Measurements from ENCODE around the gene COL24A1.
"Not testable (repeated sequence)": the region's sequence is repeated elsewhere in the genome, so short reads cannot be mapped to it uniquely, and the experiment has no call there.

The COL24A1 gene

DNA sequence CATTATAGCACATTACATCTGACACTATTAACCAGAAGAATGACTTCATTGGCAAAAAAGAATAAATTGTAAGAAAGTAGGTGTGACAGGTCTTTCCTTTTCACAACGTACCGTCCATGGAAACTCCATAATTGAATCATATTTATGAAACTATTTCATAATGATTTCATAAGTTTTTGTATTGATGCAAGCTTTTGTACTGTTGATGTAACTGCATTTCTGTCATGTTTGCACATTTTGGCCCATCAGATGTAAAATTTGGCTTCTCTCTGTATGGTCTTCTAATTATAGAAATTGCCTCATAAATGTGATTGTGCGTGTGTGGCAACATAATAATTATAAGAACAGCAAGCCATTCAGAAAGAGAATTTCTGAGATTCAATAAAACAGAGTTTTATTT lies 267.7 kb downstream of the COL24A1 start:
- no peak for DNase-seq (ENCODE audit: low spot score)

- DNase-seq (ENCODE audit: low spot score): peak; percentile 16
Measured at GRCh38 chr1:85884372-85885035, 272.1 kb downstream of the COL24A1 start.

- no peak for DNase-seq (ENCODE audit: low spot score)
Measured at GRCh38 chr1:85867189-85867588, 289.4 kb downstream of the COL24A1 start.

DNA sequence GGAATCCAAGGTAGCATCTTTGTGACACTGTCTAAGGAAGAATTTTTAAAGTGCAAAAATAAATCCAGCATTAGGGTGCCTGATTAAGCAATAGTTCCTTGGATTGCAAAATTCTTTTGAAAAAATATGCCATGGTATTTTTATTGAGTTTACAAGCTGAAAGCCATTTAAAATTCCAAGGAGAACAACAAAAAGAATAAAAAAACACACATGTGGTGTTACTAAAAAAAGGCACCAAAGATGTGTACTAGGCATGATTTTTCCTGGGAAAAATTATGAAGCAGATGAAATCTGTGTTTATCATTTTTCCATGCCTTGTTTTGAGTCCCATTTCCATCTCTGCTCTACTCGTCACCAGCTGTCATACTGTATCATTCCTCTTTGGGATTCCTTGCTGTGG lies 291.4 kb downstream of the COL24A1 start:
- no peak for DNase-seq (ENCODE audit: low spot score)

- no peak for DNase-seq (ENCODE audit: low spot score)
Measured at GRCh38 chr1:85864727-85865126, 291.8 kb downstream of the COL24A1 start.

- not testable (repeated sequence) for DNase-seq (ENCODE audit: low spot score)
Measured at GRCh38 chr1:85863639-85864038, 292.9 kb downstream of the COL24A1 start.

DNA sequence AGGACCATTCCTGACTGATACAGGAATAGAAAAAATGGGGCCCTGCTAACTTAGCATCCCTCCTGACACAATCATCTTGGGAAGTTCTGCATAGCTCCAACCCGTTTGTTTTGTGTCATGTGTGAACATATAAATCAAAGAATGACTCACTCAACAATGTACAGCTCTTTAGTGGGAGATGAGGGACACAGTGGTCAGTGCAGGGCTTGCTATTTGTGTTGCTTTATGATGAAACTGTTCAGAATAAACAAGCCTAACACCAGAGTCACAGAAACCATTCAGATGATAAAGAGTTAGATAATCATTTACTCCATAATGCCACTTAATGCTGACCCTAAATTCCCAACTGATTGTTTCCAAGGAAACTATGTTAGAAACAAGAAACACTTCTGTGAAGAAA lies 294.1 kb downstream of the COL24A1 start:
- DNase-seq (ENCODE audit: low spot score): no peak

DNA sequence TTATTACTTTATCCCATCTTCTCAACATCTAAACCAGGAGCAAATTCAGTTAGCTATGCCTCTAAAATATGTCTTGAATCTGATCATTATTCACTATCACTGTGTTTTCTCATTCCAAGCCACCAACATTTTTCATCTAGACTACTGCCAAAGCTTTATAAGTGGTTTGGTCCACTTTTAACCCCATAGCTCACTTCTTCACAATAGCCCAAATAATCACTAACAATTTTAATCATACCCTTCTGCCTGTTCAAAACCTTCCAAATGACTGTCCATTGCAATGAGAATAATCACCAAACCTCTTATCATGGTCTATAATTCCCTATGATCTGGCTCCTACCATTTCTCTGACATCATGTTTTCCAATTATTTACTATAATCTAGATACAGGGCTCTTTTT lies 298.6 kb downstream of the COL24A1 start:
- DNase-seq (ENCODE audit: low spot score): no peak

- no peak for DNase-seq (ENCODE audit: low spot score)
Measured at GRCh38 chr1:85850238-85850637, 306.3 kb downstream of the COL24A1 start.

- DNase-seq (ENCODE audit: low spot score): no peak
Measured at GRCh38 chr1:85849660-85850059, 306.9 kb downstream of the COL24A1 start.

GRCh38 chr1:85847356-85847755 lies 309.2 kb downstream of the COL24A1 start:
- no peak for DNase-seq (ENCODE audit: low spot score)

DNA sequence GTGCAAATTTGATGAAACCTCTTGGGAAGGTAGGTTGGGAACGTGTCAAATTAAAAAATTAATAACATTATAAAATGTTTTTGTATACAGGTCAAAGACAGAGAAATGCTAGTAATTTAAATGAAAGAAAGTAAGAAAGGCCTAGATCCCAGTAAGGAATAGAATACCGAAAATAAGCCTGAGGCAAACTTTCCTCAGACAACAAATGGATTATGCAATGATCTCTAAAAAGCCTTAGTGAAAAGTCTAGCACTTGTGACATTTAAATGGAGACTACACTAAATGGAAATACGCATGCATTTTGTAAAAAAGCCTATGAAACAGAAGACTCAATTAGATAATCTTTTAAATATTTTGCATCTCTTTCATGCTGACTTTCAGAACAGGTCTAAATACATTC lies 309.9 kb downstream of the COL24A1 start:
- DNase-seq (ENCODE audit: low spot score): no peak

GRCh38 chr1:85839459-85839858 lies 317.1 kb downstream of the COL24A1 start:
- DNase-seq (ENCODE audit: low spot score): no peak

GRCh38 chr1:85838238-85838637 lies 318.3 kb downstream of the COL24A1 start:
- no peak for DNase-seq (ENCODE audit: low spot score)

GRCh38 chr1:85836736-85837135 lies 319.8 kb downstream of the COL24A1 start:
- DNase-seq (ENCODE audit: low spot score): no peak

DNA sequence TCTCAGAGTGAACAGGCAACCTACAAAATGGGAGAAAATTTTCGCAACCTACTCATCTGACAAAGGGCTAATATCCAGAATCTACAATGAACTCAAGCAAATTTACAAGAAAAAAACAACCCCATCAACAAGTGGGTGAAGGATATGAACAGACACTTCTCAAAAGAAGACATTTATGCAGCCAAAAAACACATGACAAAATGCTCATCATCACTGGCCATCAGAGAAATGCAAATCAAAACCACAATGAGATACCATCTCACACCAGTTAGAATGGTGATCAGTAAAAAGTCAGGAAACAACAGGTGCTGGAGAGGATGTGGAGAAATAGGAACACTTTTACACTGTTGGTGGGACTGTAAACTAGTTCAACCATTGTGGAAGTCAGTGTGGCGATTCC lies 323.4 kb downstream of the COL24A1 start:
- DNase-seq (ENCODE audit: low spot score): not testable (repeated sequence)

GRCh38 chr1:85830837-85831236 lies 325.7 kb downstream of the COL24A1 start:
- DNase-seq (ENCODE audit: low spot score): no peak

DNA sequence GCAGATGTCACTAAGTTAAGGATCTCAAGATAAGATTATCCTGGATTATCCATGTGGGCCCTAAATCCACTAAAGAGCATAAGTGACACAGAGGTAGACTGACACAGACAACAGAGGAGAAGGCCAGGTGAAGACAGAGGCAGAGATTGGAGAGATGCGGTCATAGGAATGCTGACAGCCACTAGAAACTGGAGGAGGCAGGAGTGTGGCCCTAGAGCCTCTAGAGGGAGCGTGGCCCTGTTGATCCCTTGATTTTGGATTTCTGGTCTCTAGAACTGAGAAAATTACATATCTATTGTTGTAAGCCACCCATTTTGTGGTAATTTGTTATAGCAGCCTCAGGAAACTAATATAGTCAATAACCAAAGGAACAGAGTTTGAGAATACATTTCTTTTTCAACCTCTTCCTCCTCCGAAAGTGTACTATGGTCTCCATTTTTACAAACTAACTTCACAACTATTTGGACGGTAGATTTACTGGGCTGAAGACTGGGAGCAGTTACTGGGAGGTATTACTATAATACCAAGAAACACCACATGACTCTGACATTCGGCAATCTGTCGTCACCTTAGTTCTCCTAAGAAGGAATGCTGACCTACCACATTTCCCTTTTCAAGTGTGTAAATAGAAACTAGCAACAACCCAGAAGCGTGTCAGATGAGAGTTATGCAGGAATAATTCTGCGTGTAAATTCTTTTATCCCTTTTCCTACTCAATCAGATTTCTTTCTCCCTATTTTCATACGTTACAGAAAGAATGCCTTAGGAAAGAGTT lies 332.3 kb downstream of the COL24A1 start:
- DNase-seq (ENCODE audit: low spot score): no peak

DNA sequence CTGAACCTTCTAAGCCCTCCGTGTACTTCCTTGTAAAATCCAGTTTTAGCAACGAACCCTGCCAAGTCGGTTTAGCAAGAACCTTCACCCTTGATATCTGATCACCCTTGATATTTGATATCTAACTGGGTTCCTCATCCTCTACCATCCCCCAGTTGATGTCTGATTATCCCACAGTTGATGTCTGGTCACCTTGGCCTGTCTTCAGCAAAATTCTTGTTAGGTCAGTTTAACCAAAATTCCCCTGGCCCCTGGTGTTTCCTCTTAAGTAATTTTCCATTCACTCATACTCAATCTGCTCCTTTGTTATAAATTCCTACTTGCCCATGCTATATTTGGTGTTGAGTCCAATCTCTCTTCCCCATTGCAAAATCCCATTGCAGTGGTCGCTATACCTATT lies 333.9 kb downstream of the COL24A1 start:
- DNase-seq (ENCODE audit: low spot score): no peak

DNA sequence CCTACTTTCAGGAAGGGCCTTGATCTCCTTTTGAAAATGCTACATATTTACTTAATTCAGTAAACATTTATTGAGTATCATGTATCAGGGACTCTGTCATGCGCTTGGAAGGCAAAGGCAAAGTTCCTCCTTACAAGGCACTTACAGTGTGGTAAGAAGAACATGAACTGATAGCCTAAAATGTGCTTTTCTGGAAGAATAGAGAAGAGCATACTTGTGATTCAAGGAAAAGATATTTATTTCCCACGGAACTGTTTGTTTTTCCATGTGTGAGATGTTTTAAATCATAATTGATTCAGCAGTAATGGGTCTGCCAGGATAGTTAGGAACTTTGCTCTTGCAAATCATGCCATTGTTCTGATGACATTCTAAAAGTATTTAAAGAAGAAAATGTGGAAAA lies 338.2 kb downstream of the COL24A1 start:
- DNase-seq (ENCODE audit: low spot score): no peak

- DNase-seq (ENCODE audit: low spot score): no peak
Measured at GRCh38 chr1:85816606-85817005, 340.0 kb downstream of the COL24A1 start.

- no peak for DNase-seq (ENCODE audit: low spot score)
Measured at GRCh38 chr1:85815906-85816305, 340.7 kb downstream of the COL24A1 start.

DNA sequence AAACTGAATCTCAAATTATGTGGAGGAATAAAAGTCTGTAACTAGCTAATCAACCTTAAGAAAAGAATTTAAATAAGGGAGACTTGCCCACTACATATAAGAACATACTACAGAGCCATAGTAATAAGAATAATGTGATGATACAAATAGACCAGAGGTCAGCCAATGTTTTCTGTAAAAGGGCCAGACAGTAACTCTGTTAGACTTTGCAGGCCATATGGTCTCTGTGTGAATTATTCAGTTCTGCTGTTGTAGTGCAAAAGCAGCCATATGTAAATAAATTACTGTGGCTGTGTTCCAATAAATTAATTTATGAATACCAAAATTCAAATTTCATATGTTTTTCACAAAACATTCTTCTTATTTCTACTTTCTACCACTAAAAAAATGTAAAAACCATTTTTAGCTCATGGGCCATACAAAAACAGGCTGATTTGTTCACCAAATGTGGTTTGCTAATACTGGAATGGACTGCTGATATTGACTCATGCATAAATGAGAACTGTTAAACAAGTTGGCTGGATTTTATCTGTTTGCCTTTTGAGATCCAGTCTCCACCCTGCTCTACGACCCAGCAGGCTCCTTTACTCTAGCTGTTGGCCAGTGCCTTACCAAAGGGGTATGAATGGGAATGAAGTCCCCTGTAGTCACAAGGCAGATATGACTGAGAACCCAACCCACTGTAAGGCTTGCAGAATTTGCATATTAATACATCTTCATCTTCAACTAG lies 350.2 kb downstream of the COL24A1 start:
- no peak for DNase-seq (ENCODE audit: low spot score)
